ENCODE measurements around the gene RNF167.

DNA sequence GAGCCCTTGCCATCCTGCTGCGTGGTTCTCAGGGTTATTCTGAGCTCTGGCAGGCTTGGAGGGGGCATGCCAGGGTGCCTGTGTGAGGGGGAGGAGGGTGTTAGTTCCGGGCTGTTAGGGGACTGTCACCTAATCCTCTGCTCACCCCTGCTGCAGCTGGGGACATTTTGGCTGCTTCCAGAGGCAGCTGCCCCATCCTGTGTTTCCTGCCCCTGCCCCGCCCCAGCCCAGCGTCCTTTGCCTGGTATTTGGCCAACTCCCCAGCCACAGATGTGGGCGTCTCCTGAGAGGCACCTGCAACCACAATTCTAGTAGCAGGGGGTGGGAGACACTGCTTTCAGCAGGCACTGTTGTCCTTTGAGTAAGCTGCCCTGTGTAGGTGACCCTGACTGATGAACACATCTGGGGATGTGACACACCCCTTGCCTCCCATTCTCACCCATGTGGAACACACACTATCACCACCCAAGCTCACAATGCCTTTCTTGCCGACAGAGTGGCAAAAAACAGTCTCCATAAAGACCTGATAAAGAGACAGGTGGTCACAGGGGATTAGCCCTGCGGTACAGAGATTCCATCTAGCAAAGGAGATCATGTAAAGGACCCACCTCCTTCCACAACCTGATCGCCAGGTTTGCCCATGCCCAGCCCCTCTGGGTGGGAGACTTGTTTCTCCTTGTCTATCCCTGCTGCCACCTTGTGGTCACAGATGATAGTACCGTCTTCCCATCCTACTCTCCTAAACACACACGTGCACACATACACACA, 36.8 kb upstream of the RNF167 start, which contains the start of gene CHRNE:
- TF ChIP-seq, protein P1, sequence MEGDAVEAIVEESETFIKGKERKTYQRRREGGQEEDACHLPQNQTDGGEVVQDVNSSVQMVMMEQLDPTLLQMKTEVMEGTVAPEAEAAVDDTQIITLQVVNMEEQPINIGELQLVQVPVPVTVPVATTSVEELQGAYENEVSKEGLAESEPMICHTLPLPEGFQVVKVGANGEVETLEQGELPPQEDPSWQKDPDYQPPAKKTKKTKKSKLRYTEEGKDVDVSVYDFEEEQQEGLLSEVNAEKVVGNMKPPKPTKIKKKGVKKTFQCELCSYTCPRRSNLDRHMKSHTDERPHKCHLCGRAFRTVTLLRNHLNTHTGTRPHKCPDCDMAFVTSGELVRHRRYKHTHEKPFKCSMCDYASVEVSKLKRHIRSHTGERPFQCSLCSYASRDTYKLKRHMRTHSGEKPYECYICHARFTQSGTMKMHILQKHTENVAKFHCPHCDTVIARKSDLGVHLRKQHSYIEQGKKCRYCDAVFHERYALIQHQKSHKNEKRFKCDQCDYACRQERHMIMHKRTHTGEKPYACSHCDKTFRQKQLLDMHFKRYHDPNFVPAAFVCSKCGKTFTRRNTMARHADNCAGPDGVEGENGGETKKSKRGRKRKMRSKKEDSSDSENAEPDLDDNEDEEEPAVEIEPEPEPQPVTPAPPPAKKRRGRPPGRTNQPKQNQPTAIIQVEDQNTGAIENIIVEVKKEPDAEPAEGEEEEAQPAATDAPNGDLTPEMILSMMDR (conservative IDR thresholded peaks at IDR 0.05) = peak; percentile 94
- no peak for TF ChIP-seq EZH2 (IDR thresholded peaks at IDR 0.05; ENCODE audit: low read depth)
